HUES48 (cell line): ENCODE data around the gene PWWP2A.

Experiments used
- H3K27ac ChIP-seq: one replicate; pipeline ENCODE4 v1.7.0; 2013; ENCODE audit warnings: low read depth, low read length, inconsistent platforms
- H3K27me3 ChIP-seq: 2 replicates; pipeline ENCODE4 v1.6.1; 2013; ENCODE audit warnings: mild to moderate bottlenecking, low read length; ENCODE audit not compliant: control insufficient read depth, insufficient read depth
- H3K36me3 ChIP-seq: 2 replicates; pipeline ENCODE4 v1.6.1; 2013; ENCODE audit warnings: low read length; ENCODE audit not compliant: control insufficient read depth, insufficient read depth
- H3K4me1 ChIP-seq: 2 replicates; pipeline ENCODE4 v1.6.1; 2013; ENCODE audit warnings: mild to moderate bottlenecking, low read length; ENCODE audit not compliant: control insufficient read depth, insufficient read depth
- H3K4me3 ChIP-seq: 2 replicates; pipeline ENCODE4 v1.5.1; 2013; ENCODE audit warnings: mild to moderate bottlenecking, low read depth, low read length
- H3K9ac ChIP-seq: 2 replicates; pipeline ENCODE4 v1.6.1; 2013; ENCODE audit warnings: mild to moderate bottlenecking, low read depth, low read length, moderate library complexity
- H3K9me3 ChIP-seq: 2 replicates; pipeline ENCODE4 v1.6.1; 2013; ENCODE audit warnings: low read length; ENCODE audit not compliant: control insufficient read depth, insufficient read depth

The PWWP2A gene

GRCh38 chr5:160089531-160089930, 29.7 kb downstream of the PWWP2A start:
- no peak overlapping the region for H3K4me3 ChIP-seq
- no peak overlapping the region for H3K27ac ChIP-seq
- no peaks in the 10 kb centered on the region for H3K4me1 ChIP-seq
- no peak overlapping the region for H3K9ac ChIP-seq
- peaks cover 38% of the 10 kb centered on the region for H3K36me3 ChIP-seq
- H3K9me3 ChIP-seq = no peaks in the 10 kb centered on the region
- no peaks in the 10 kb centered on the region for H3K27me3 ChIP-seq

GRCh38 chr5:160088805-160089204, 30.4 kb downstream of the PWWP2A start:
- H3K9me3 ChIP-seq = no peaks in the 10 kb centered on the region
- no peaks in the 10 kb centered on the region for H3K4me1 ChIP-seq
- no peaks in the 10 kb centered on the region for H3K27me3 ChIP-seq
- H3K36me3 ChIP-seq = peaks cover 30% of the 10 kb centered on the region
- no peak overlapping the region for H3K4me3 ChIP-seq
- H3K27ac ChIP-seq = no peak overlapping the region
- H3K9ac ChIP-seq = no peak overlapping the region

DNA sequence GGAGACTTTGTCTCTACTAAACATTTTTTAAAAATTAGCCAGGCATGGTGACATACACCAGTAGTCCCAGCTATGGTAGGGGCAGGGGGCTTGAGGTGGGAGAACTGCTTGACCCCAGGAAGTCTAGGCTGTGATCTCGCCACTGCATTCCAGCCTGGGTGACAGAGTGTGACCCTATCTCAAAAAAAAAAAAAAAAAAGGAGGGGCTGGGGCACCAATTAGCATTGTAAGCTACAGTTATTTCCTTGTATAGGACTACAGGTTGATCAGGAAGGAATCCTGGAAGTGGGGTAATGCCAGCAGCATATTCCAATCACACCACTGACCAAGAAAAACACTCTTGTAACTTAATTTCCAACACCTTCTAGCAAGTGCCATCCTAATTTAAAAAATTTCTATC, 32.1 kb downstream of the PWWP2A start:
- no peak overlapping the region for H3K4me3 ChIP-seq
- H3K27ac ChIP-seq = no peak overlapping the region
- H3K4me1 ChIP-seq = peaks cover 6% of the 10 kb centered on the region
- H3K27me3 ChIP-seq = no peaks in the 10 kb centered on the region
- H3K9me3 ChIP-seq = no peaks in the 10 kb centered on the region
- peaks cover 14% of the 10 kb centered on the region for H3K36me3 ChIP-seq
- no peak overlapping the region for H3K9ac ChIP-seq

- Histone ChIP-seq H3K4me3 (no peak overlapping the region), H3K9ac (no peak overlapping the region), H3K9me3 (no peaks in the 10 kb centered on the region), H3K4me1 (peaks cover 18% of the 10 kb centered on the region), H3K27ac (no peak overlapping the region), H3K27me3 (no peaks in the 10 kb centered on the region), H3K36me3 (peaks cover 3% of the 10 kb centered on the region; the same call in 1 of the 2 replicates)
These were observed 35.1 kb downstream of the PWWP2A start for GRCh38 chr5:160084144-160084543.

DNA sequence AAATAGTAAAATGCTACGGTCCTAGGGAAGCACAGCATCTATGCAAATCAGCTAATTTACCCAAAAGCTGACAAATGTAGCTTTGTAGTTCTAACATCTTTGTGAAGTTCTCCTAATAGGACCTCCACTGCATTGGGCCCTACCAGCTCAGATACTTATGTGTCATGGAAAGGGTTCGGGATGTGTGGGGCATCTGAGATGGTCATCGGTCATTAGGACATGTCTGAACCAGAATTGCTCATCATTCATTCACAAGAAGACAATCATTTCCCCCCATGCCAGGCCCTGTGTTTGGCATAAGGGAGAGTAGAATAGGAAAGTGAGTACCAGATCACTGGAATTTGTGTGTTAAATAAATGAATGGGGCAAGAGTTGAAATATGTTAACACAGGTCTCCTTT, 35.7 kb downstream of the PWWP2A start:
- H3K4me3 ChIP-seq = no peak overlapping the region
- H3K27me3 ChIP-seq = no peaks in the 10 kb centered on the region
- peaks cover 10% of the 10 kb centered on the region for H3K36me3 ChIP-seq
- H3K9ac ChIP-seq = no peak overlapping the region
- no peak overlapping the region for H3K27ac ChIP-seq
- H3K9me3 ChIP-seq = no peaks in the 10 kb centered on the region
- peaks cover 18% of the 10 kb centered on the region for H3K4me1 ChIP-seq

DNA sequence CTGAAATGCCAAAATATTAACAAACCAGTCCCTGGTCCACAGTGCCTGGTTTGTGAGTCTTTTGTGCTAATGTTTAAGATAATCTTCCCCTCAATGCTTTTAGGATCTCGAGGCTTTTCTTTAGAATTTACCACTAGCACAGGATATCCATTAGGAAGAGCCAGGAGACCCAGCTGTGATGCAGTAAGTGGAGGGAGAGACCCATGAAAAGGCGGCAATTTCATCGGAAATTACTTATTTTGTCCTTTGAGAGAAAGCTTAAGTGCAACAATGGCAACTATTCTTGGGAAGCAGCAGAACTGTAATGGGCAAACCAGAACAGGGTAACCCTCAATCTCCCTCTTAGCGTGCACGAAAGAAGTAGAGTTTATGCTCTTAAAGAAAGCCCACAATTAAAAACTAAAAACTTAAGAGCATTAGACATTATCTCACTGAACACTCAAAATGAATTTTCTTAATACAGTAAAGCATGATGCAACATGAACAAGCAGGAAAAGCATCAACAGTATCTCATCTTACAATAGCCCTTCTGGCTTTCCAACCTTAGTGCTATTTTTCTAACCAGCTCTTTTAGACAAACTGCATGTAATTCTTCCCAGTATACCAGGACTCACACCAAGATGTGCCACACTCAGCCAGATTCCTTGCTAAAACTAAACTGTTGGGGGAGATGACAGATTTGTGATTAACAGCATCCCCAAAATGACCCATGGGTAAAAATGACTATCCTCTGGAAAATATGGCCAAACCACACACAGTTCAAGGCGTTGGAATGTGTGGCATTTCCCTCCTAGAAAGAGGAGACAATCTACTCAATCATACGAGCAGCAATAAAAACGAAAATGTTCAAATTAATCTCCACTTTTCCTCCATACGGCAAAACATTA, 36.4 kb downstream of the PWWP2A start:
- Histone ChIP-seq H3K4me3 (no peak overlapping the region), H3K36me3 (peaks cover 16% of the 10 kb centered on the region), H3K9ac (no peak overlapping the region), H3K9me3 (no peaks in the 10 kb centered on the region), H3K27ac (no peak overlapping the region), H3K27me3 (no peaks in the 10 kb centered on the region), H3K4me1 (peaks cover 18% of the 10 kb centered on the region)

- H3K27me3 ChIP-seq = no peaks in the 10 kb centered on the region
- H3K4me1 ChIP-seq = peaks cover 18% of the 10 kb centered on the region
- H3K27ac ChIP-seq = no peak overlapping the region
- peaks cover 26% of the 10 kb centered on the region for H3K36me3 ChIP-seq
- no peaks in the 10 kb centered on the region for H3K9me3 ChIP-seq
- no peak overlapping the region for H3K4me3 ChIP-seq
- H3K9ac ChIP-seq = no peak overlapping the region
These were observed 37.8 kb downstream of the PWWP2A start for GRCh38 chr5:160081495-160081894.

- H3K9ac ChIP-seq = no peak overlapping the region
- H3K27ac ChIP-seq = no peak overlapping the region
- H3K36me3 ChIP-seq = peaks cover 32% of the 10 kb centered on the region
- H3K9me3 ChIP-seq = no peaks in the 10 kb centered on the region
- H3K27me3 ChIP-seq = no peaks in the 10 kb centered on the region
- H3K4me3 ChIP-seq = no peak overlapping the region
- H3K4me1 ChIP-seq = peaks cover 18% of the 10 kb centered on the region
These were observed 39.5 kb downstream of the PWWP2A start for GRCh38 chr5:160079753-160080152.

- Histone ChIP-seq H3K4me3 (no peak overlapping the region), H3K27me3 (no peaks in the 10 kb centered on the region), H3K9me3 (no peaks in the 10 kb centered on the region), H3K9ac (no peak overlapping the region), H3K36me3 (peaks cover 32% of the 10 kb centered on the region), H3K4me1 (peaks cover 12% of the 10 kb centered on the region; the same call in 1 of the 2 replicates), H3K27ac (no peak overlapping the region)
These were observed 42.3 kb downstream of the PWWP2A start for GRCh38 chr5:160076997-160077396.

- Histone ChIP-seq H3K36me3 (peaks cover 32% of the 10 kb centered on the region), H3K9ac (no peak overlapping the region), H3K27me3 (no peaks in the 10 kb centered on the region), H3K4me1 (no peaks in the 10 kb centered on the region; the same call in 1 of the 2 replicates), H3K27ac (no peak overlapping the region), H3K9me3 (no peaks in the 10 kb centered on the region), H3K4me3 (no peak overlapping the region)
These were observed 44.2 kb downstream of the PWWP2A start for GRCh38 chr5:160075073-160075472.

- Histone ChIP-seq H3K27ac (no peak overlapping the region), H3K9me3 (no peaks in the 10 kb centered on the region), H3K4me1 (no peaks in the 10 kb centered on the region; the same call in 1 of the 2 replicates), H3K36me3 (peaks cover 7% of the 10 kb centered on the region; the same call in 1 of the 2 replicates), H3K4me3 (no peak overlapping the region), H3K27me3 (no peaks in the 10 kb centered on the region), H3K9ac (no peak overlapping the region)
These were observed 47.3 kb downstream of the PWWP2A start for GRCh38 chr5:160071916-160072315.
